Measurements from ENCODE around the gene TAF6.

The TAF6 gene

DNA sequence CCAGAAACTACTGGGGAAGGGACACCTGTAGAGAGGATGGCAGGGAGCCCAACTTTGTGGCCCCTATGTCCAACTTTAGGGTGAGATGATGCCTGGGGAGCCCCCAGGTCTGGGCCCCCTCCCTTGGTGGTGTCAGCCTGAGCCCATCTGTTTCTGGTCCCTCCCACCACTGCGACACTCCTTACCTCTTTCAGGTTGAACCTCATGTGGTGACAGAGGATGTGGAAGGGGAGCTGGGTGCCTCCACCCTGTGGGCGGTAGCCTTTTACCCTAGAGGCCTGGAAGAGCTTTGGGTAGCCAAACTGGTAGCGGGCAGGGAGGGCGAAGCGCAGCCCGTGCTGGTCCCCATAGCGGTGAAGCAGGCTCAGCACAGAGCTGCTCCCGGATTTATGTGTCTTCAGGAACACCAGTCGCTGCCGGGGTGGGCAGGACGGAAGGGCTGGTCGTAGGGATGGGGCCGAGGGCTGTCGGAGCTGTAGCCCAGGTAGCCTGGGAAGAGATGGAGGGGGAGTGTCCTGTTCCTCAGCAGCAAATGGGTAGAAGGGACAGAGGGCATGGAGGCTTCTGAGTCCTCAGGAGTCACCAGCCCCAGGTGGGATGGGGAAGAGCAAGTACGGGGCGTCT lies 47.3 kb upstream of the TAF6 start:
- Histone ChIP-seq H3K4me1 (ENCODE audit: low read length) (peaks cover 32% of the 10 kb centered on the region), H3K4me2 (ENCODE audit: low read length) (no peak overlapping the region), H3K79me2 (ENCODE audit: low read length) (no peaks in the 10 kb centered on the region), H3K9ac (ENCODE audit: low read length) (no peak overlapping the region), H3K27ac (ENCODE audit: low read length) (no peak overlapping the region), H3K4me3 (ENCODE audit: low read length) (no peak overlapping the region), H3K9me3 (ENCODE audit: insufficient read depth, low read length) (no peaks in the 10 kb centered on the region), H3K36me3 (replicated peaks; ENCODE audit: low read depth, low read length) (no peaks in the 10 kb centered on the region), H4K20me1 (ENCODE audit: insufficient read depth, low read length) (no peaks in the 10 kb centered on the region), H3K27me3 (ENCODE audit: low read depth, low read length) (peaks cover 34% of the 10 kb centered on the region), H2AFZ (ENCODE audit: low read depth, low read length) (no peak overlapping the region)
- TF ChIP-seq, protein P1, sequence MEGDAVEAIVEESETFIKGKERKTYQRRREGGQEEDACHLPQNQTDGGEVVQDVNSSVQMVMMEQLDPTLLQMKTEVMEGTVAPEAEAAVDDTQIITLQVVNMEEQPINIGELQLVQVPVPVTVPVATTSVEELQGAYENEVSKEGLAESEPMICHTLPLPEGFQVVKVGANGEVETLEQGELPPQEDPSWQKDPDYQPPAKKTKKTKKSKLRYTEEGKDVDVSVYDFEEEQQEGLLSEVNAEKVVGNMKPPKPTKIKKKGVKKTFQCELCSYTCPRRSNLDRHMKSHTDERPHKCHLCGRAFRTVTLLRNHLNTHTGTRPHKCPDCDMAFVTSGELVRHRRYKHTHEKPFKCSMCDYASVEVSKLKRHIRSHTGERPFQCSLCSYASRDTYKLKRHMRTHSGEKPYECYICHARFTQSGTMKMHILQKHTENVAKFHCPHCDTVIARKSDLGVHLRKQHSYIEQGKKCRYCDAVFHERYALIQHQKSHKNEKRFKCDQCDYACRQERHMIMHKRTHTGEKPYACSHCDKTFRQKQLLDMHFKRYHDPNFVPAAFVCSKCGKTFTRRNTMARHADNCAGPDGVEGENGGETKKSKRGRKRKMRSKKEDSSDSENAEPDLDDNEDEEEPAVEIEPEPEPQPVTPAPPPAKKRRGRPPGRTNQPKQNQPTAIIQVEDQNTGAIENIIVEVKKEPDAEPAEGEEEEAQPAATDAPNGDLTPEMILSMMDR (IDR thresholded peaks at IDR 0.05; ENCODE audit: low read depth, low read length) = no peak
- no peak for TF ChIP-seq EZH2phosphoT487 (IDR thresholded peaks at IDR 0.05; ENCODE audit: low read depth)

DNA sequence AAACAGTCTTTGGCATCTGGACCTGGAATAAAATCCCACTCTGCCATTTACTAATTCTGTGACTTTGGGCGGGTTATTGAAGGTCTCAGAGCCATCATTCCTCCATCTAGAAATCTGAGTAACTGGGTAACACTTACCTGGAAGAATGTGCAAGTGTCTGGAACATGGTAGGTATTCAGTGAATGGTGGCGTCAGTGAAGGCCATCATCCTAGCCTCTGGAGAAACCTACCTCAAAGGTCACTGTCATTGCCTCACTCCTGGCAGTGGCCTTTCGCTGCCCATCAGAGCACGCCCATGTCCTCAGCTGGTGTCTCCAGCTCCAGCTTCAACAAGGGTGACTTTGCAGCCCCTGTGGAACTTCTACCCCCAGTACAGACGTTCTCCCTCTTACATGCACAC lies 44.7 kb upstream of the TAF6 start:
- Histone ChIP-seq H3K4me1 (ENCODE audit: low read length) (peaks cover 21% of the 10 kb centered on the region), H4K20me1 (ENCODE audit: insufficient read depth, low read length) (no peaks in the 10 kb centered on the region), H3K9me3 (ENCODE audit: insufficient read depth, low read length) (no peaks in the 10 kb centered on the region), H3K27me3 (ENCODE audit: low read depth, low read length) (peaks cover 34% of the 10 kb centered on the region), H3K4me2 (ENCODE audit: low read length) (no peak overlapping the region), H3K4me3 (ENCODE audit: low read length) (no peak overlapping the region), H3K27ac (ENCODE audit: low read length) (no peak overlapping the region), H3K36me3 (replicated peaks; ENCODE audit: low read depth, low read length) (no peaks in the 10 kb centered on the region), H3K9ac (ENCODE audit: low read length) (no peak overlapping the region), H3K79me2 (ENCODE audit: low read length) (no peaks in the 10 kb centered on the region), H2AFZ (ENCODE audit: low read depth, low read length) (no peak overlapping the region)
- TF ChIP-seq EZH2phosphoT487 (IDR thresholded peaks at IDR 0.05; ENCODE audit: low read depth) = no peak
- TF ChIP-seq, protein P1 (IDR thresholded peaks at IDR 0.05; ENCODE audit: low read depth, low read length) = no peak

DNA sequence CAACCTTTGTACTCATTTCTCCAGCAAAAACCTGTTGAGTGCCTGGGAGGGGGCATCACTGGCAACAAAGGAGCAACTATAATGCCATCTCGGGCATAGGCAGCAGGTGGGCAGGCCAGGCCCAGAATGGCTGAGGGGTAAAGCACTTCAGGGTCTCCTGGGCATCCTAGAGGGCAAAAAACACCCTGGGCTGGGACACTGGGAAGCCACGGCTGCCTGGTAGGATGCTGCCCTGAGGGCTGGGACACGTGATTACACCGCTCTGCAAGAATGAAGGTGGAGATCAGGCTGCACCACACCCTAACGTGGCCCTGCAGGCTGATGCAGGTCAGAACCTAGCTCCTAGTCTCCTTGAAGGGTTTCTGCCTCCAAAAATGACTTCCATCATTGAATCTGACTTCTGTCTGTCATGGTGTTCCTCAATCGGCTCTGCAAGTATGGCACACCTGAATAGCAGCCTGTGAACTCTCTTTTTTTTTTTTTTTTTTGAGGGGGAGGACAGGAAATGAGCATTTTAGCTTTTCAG lies 43.9 kb upstream of the TAF6 start:
- Histone ChIP-seq H3K4me3 (ENCODE audit: low read length) (no peak overlapping the region), H4K20me1 (ENCODE audit: insufficient read depth, low read length) (no peaks in the 10 kb centered on the region), H3K36me3 (replicated peaks; ENCODE audit: low read depth, low read length) (no peaks in the 10 kb centered on the region), H2AFZ (ENCODE audit: low read depth, low read length) (no peak overlapping the region), H3K9ac (ENCODE audit: low read length) (no peak overlapping the region), H3K4me2 (ENCODE audit: low read length) (no peak overlapping the region), H3K4me1 (ENCODE audit: low read length) (peaks cover 13% of the 10 kb centered on the region), H3K27me3 (ENCODE audit: low read depth, low read length) (peaks cover 29% of the 10 kb centered on the region), H3K79me2 (ENCODE audit: low read length) (peaks cover 3% of the 10 kb centered on the region; the same call in 1 of the 2 replicates), H3K27ac (ENCODE audit: low read length) (no peak overlapping the region), H3K9me3 (ENCODE audit: insufficient read depth, low read length) (no peaks in the 10 kb centered on the region)
- no peak for TF ChIP-seq EZH2phosphoT487 (IDR thresholded peaks at IDR 0.05; ENCODE audit: low read depth)
- TF ChIP-seq, protein P1 (IDR thresholded peaks at IDR 0.05; ENCODE audit: low read depth, low read length) = no peak

DNA sequence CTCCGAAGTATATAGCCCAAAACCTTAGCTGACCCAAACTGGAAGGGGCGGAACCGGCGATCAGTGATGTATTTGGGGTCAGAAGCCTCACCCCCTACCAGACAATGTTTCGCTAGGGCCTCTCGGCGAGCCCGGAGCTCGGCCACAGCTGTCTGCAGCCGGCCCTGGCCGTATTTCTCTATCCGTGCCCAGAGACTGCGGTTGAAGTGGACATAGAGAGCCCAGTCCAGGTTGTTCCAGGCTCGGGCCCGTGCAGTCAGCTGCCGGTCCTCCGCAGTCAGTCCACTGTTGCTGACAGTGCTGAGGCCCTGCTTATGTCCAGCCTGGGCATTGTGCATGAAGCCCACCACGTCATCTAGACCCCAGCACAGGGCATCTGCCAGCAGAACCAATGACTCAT lies 40.9 kb upstream of the TAF6 start:
- H3K4me2 ChIP-seq (ENCODE audit: low read length) = no peak overlapping the region
- H3K27ac ChIP-seq (ENCODE audit: low read length) = no peak overlapping the region
- no peaks in the 10 kb centered on the region; the same call in 1 of the 2 replicates for H4K20me1 ChIP-seq (ENCODE audit: insufficient read depth, low read length)
- no peak overlapping the region for H3K4me3 ChIP-seq (ENCODE audit: low read length)
- no peak overlapping the region for H3K9ac ChIP-seq (ENCODE audit: low read length)
- peaks cover 8% of the 10 kb centered on the region; the same call in 1 of the 2 replicates for H3K27me3 ChIP-seq (ENCODE audit: low read depth, low read length)
- H3K9me3 ChIP-seq (ENCODE audit: insufficient read depth, low read length) = no peaks in the 10 kb centered on the region
- H2AFZ ChIP-seq (ENCODE audit: low read depth, low read length) = no peak overlapping the region
- peaks cover 7% of the 10 kb centered on the region; the same call in 1 of the 2 replicates for H3K79me2 ChIP-seq (ENCODE audit: low read length)
- H3K36me3 ChIP-seq (replicated peaks; ENCODE audit: low read depth, low read length) = peaks cover 11% of the 10 kb centered on the region
- H3K4me1 ChIP-seq (ENCODE audit: low read length) = peaks cover 18% of the 10 kb centered on the region
- TF ChIP-seq, protein P1 (IDR thresholded peaks at IDR 0.05; ENCODE audit: low read depth, low read length) = no peak
- TF ChIP-seq EZH2phosphoT487 (IDR thresholded peaks at IDR 0.05; ENCODE audit: low read depth) = no peak

Measured in OCI-LY3 (cell line).